GM21576 (cell line): ENCODE results near the gene RERE.

Experiments used
- ATAC-seq: cut with Tn5 transposase; IDR thresholded peaks from one replicate; pipeline ENCODE4 v1.9.1; 2021; ENCODE audit warnings: mild to moderate bottlenecking, moderate library complexity; ENCODE audit not compliant: unreplicated experiment

The RERE gene

DNA sequence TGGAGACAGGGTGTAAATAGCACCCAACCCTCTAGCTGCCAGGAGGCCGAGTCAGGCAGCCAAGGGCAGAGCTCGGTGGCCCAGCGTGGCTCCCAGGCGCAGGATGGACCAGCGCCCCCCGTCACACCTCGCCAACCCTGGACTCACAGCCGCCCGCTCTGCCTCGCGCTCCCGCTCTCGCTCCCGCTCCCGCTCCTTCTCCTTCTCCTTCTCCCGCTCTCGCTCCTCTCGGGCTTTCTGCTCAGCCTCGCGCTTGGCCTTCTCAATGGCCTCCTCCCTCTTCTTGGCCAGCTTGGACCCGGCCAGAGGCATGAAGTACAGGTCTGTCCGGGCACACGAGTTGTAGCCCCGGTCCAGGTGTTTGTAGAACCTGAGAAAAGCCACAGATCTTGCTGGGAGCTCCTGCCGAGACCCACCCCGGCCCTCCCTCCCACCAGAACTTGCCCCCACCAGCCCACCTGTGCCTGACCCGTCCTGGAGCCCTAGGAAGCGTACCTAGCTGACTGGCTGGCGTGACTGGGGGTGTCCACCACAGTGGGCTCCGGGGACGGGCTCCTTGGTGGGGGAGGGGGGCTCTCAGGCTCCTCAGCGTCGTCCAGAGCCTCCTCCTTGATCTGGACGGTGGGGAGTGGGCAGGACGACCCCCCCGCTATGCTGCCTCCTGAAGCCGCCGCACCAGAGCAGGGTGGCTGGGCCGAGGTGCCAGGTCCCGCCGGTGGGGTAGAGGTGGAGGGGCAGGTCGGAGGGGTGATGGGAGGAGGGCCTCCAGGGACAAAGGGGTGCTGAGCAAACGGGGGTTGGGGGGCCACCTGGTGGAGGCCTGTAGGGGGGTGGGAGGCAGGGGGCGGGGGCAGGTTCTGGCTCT lies 457.6 kb downstream of the RERE start:
- ATAC-seq = no peak

DNA sequence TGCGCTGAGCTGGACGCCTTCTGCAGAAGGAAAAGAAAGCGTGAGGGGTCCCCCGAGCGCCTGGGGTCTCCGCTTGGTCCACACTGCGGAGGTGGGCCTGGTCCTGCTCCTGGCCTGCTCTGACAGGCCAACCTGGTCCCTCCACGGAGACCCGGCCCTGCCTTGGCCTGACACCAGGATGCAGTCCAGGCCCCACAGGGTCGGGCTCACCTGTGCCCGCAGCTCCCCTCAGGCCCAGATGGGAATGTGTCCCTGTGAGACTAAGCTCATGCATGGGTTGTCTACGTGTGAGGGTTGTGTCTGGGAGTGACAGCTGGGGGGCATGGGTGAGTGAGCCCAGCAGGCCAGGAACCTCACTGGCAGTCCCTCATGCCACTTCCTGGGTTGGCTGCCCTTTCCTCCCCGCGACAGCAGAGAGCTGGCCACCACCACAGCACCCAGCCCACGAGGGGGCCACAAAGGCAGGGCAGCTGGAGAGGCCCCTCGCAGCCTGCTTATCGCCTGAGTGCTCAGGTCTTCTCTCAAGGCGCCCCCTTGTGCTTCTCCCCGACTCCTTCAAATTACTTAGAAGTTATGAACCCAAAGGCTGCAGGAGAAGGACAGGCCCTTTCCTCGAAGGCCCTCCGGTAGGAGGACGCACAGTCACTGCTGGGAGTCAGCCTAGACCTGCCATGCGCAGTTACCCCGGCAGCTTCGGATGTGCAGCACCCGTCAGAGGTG lies 458.4 kb downstream of the RERE start:
- ATAC-seq = no peak

DNA sequence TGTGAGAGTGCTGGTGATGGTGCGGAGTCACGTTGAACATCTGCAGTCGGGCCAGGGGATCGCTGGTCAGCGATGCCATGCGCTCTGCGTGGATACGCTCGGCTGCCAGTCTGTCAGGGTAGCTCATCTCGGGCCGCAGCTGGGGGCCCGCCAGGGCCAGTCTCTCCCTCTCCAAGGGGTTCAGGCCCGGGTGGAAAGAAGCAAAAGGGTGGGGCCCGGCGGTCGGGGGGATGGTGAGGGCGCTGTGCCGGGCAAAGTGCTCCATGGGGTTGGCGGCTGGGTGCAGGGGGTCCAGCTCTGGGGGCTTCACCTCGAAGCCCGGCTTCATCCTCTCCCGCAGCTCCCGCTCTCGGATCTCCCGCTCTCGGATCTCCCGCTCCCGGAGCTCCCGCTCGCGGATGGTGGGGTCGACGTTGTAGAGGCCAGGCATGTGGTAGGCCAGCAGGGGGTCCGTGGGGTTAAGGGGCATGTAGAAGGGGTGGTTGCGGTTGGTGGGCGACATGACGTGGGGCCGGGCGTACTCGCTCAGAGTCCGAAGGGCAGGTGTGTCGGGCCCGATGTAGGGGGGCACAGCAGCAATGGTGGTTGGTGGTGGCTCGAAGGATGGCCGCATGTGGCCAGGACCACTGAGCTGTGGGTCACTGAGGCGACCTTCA lies 459.1 kb downstream of the RERE start:
- no peak for ATAC-seq

DNA sequence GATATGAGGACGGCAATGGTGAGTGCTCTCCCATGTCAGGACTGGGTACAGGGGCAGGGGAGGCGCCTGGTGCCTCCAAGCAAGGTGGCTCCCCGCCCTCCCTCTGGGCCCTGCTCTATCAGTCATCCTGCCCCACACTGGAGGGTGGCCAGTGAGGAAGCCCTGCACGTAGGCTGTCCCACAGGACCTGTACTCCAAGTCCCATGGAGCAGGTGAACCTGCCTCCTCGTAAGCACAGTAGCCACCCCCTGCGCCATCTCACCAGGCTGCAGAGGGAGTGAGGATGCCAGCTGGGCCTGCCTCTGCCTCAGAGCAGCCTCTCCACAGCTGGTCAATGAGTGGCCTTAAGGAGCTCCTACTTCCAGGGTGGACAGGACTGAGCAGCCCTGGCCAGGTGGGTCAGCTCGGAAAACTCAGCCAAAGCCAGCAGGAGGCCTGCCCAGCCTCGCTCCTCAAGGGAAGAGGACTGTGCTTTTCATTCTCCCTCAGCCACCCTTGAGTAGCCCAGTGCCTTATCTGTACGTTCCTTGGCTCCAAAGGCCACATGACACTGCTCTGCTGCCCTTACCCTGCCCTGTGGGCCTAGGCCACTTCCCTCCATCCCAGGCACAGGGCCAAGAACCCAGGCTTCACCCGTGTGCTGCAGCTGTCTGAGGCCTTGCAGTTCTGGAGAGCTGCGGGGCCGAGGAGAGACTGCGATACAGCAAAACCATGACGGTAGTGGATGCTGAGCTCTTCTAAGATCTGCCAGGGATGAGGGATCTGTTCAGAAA lies 459.9 kb downstream of the RERE start:
- ATAC-seq = no peak

GRCh38 chr1:8356256-8357209 lies 460.9 kb downstream of the RERE start:
- ATAC-seq = no peak

DNA sequence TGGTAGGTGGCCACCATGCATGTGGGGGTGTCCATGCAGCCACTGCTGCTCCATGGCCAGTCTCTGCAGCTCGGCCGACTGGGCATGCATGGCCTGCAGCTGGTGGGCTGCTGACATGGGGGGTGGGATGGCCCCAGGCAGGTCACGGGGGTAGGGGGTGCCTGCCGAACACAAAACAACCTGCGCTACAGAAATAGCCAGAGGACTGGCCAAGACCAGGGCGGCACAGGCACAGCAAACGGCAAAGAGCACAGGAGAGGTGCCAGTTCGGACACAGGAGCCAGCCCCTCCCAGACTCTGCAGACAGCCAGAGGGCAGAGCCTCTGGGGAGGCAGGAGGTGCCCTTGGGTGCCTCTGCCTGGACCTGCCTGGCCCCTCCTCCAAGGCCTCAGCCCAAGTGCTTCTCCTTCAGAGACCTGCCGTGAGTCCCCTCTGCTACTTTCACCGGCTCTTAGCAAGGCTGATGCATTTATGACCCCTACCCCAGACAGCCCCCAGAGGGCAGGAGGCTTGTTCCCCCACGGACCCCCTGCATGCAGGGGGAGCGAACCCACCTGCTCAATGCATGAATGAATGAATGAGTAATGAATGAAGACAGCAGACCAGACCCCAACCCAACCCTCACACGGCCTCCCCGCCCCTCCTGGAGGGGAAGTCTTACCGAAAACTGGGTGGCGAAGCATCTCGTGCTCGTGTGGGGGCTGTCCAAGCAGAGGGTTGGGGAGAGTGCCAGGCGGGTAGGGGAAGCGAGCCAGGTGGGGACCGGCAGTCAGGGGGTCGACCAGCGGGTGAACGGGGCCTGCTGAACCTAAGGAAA lies 461.8 kb downstream of the RERE start:
- ATAC-seq = no peak

DNA sequence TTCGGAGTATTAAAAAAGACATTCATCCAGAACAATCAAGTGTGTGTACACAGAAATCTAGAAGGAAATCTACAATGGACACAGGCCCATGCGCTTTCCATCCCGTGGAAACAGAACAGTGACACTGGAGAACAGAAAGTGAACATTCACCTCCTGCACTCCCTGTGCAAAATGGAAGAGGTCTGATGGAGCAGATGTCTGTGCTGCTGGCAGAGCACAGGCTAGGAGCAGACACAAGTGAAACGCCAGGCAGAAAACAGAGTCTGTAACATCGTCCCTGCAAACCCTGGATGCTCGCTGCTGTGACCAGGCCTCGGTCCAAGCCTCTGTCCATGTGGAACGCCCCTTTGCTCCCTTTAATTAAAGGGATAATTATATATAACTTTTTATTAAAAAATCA lies 463.4 kb downstream of the RERE start:
- no peak for ATAC-seq

DNA sequence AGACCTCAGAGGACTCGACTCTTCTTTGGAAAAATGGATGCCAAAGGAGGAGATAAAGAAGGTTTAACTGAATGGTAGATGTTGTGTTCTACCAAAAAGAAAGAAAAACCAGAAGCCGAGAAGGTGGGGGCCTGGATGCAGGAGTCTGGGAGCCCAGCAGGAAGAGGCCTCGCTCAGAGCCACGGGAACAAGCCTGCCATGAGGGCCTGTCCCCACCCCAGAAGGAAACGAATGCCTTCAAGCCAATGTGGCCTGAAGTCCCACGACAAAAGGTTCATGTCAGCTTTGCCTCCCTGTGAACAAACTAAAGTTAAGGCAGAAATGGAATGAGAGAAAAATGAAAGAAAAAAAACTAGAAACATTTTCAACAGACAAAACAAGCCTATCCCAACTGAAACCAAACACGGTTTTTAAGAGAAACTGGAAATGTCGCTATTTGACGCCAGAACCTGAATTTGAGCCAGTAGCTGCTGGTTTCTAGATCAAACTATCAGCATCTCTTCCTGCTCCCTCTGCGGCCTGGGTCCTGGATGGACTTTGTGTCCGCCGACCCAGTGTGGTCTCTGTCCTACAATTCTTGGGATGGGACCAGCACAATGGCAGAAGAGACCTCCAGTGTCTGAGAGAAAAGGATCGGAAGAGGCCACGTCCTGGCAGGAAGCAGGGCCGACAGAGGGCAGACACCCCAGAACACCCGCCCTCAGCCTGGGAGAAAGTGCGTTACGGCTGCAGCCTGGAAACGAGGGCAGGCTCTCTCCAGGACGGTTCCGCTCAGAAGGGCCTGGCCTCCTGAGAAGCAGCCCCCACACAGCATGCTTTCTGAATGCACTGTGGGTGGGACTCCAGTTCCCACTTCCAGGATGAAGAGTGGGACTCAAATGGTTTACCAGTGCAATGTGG lies 464.3 kb downstream of the RERE start:
- ATAC-seq = no peak

DNA sequence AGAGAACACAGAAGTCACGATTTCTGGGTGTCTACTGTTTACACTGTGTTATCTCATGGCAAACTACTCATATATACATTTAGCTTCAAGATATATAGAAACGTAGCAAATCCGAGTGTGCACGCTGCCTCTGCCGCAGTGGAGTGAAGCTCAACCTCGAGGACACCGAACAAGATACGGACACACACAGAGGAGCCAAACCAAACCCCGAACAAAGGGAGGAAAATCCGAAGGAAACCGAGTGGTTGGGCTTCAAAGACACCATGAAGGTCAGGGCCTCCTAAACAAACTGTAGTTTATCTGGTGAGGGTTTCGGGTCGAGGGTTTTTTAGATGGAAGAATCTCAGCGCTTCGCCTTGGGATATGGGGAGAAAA lies 465.0 kb downstream of the RERE start:
- no peak for ATAC-seq

DNA sequence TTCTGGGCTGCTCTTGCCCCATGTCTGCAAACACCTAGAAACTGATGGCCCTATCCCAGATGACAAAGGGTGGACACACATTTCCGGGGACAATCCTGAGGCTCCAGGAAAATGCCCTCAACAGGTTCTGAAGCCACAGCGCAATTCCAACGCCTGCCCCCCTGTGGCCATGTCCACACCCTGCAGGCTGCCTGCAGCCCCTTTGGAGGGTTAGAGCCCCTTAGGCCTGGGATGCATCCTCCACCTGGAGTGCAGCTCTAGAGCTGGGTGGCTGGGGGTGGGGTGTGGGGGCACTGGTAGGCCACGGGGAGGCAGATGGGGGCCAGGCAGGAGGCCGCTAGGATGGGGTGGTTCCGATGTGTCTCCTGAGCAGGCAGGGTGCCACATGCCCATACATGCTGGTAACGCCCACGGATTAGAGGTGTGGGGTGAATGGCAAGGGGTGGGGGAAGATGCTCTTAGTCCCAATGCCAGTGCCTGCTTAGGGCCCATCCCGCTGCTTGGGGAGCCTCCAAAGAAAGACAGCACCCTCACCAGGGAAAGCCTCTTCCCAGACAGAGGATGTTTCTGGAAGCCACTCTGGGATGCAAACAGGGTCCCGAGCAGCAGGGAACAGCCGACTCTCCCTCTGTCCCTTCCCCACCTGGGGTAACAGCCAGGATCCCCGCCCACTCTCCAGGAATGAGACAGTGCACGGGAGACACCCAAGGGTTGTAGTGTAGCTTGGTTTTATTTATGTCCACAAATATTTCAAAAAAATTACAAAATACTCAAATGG lies 465.6 kb downstream of the RERE start:
- ATAC-seq = no peak

DNA sequence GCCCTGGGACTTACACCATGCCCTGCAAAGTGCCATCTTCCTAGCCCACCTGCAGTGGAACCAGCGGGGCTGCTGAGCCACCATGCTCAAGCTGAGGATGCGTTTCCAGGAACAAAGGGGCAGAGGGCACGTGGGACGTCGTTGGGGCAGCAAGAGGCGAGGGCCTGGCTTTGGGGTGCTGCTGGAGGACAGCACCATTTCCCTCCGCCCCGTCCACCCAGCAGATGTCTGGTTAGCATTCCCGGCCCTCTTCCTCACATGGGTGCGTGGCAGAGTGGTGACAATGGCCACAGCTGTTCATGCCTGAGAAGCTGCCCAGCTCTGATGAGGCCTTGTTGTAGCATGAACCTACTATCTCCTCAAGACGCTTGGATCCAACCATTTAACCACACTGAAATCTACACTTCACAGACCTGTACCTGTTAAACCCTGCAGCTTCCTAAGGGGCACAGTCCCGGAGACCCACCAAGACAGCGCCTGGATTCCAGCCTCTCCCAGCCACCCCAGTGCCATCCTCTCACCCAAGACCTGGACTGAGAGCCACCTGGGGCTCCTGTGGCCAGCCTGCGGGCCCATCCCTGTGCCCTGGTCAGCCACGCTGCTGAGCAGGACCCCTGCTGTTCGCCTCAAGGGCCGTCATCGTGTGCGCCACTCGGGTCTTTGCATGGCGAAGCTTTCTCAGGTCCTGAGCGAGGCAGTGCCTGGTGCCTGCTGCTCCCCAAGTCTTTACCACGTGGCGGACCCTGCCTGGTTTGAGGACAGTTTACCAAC lies 466.3 kb downstream of the RERE start:
- no peak for ATAC-seq

DNA sequence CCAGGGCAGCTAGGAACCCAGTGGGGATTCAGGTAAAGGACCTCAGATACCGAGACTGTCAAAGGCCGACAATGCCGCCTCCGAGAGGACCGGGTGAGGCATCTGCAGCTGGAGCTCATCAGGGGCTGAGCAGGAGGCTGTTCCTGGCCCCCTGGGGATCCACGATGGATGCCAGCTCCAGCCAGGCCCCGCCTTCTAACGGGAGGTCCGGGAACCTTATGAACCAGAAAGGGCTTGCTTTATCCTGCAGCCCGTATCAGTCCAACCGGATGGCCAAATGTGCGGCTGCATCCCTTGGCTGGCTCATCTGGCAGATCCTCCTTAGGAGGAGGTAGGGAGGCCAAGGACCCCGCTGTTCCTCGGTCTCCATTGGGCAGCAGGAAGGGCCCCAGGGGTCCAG lies 467.5 kb downstream of the RERE start:
- ATAC-seq = no peak

DNA sequence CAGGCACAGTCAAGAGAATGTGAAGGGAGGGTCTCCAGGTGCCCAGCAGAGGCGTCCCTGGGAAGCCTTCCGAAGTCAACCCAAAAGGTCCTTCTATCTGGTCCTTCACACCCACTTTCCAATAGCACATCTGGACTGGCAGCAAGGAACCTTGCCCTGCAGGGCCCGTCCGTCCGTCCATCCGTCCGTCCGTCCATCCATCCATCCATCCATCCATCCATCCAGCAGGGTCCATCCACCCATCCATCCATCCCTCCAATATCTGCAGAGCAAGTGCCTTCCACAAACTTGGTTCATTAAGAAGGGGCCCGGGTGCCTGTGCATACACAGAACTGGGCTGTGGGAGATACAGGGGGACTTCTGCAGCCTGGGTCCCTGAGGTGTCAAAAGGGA lies 468.0 kb downstream of the RERE start:
- ATAC-seq = no peak

DNA sequence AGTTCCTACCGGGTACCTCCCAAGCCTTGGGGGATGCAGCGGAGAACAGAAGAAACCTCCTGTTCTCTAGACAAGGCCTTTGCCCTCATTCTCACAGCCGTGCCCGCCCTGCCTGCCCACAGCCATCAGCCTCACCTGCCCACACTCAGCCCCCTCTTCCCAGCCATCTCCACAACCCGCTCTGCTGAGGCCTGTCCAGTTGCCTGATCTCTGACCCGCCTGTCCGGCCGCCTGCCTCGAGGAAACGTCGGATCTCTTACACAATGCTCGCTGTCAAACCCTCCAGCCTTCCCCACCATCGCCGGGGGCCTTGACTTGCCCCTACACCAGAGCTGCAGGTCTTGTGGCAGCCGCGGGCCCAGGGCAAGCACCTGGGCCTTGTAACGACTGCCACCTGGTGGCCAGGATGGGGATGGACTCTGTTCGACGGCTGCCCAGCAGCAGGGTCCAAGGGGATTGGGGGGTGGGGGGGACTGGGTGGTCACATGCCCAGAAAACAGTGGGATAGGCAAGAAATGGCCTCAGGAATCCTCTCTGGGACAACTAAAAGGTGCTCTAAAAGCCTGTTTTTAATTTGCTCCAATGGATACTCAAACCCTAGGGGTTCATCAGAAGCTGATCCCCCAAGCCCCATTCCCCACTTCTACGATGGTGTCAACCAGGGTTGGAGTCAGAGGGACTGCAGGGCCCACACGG lies 468.5 kb downstream of the RERE start:
- no peak for ATAC-seq

GRCh38 chr1:8348047-8348776 lies 469.2 kb downstream of the RERE start:
- ATAC-seq = no peak
